Omental fat pad (tissue), 4 donors: ENCODE results near the gene FOXI2. TPM values are rescaled to one million over a fixed set of nuclear protein-coding genes. Genes with fewer than 3 reads are reported as not detected.

ENCODE experiments used
- total RNA-seq, 4 donors: library from RNA; depleted of rRNA; stranded (reverse); fragments of >200 nt; gene quantifications; one replicate each; pipeline ENCODE4 v1.1.0, GENCODE V29; 2016

FOXI2 gene
- total RNA-seq, 4 donors from 2014 or later = not detected

Other genes starting within 250 kb of the FOXI2 start
- gene NPS, start 187.9 kb upstream of the FOXI2 start, total RNA-seq = not detected
- not detected for gene CLRN3, start 155.8 kb downstream of the FOXI2 start, total RNA-seq
- 10 to 100 TPM; 28.1 to 89.7 (median 54.2) TPM for gene PTPRE, start 169.9 kb downstream of the FOXI2 start, total RNA-seq